GM23248 (cell line): Measurements from ENCODE around the gene MAK. TPM values are rescaled to one million over a fixed set of nuclear protein-coding genes. Genes with fewer than 3 reads are reported as not detected.

Source experiments
- DNase-seq: peaks from one replicate; pipeline ENCODE4 v3.0.0-alpha.2; 2015
- H2AFZ ChIP-seq: fragments of 200-600 bp; sonication (generic); 2 replicates; pipeline ENCODE4 v1.6.1; 2016; ENCODE audit warnings: antibody characterized with exemption
- H3F3A ChIP-seq: fragments of 200-600 bp; sonication (generic); 2 replicates; pipeline ENCODE4 v1.6.1; 2016; ENCODE audit warnings: mild to moderate bottlenecking, antibody characterized with exemption, mixed run types; ENCODE audit not compliant: insufficient read depth
- H3K27ac ChIP-seq: fragments of 200-600 bp; sonication (generic); 2 replicates; pipeline ENCODE4 v1.5.1; 2016; ENCODE audit warnings: mild to moderate bottlenecking
- H3K27me3 ChIP-seq: fragments of 200-600 bp; sonication (generic); replicated peaks from 2 replicates; pipeline ENCODE4 v1.6.1; 2016; ENCODE audit warnings: mild to moderate bottlenecking; ENCODE audit not compliant: insufficient read depth
- H3K36me3 ChIP-seq: fragments of 200-600 bp; sonication (generic); 2 replicates; pipeline ENCODE4 v1.6.1; 2016; ENCODE audit warnings: low read depth, mild to moderate bottlenecking
- H3K4me1 ChIP-seq: fragments of 200-600 bp; sonication (generic); 2 replicates; pipeline ENCODE4 v1.6.1; 2016; ENCODE audit warnings: mild to moderate bottlenecking; ENCODE audit not compliant: insufficient read depth
- H3K4me2 ChIP-seq: fragments of 200-600 bp; sonication (generic); one replicate; pipeline ENCODE4 v1.6.1; 2016; ENCODE audit warnings: mild to moderate bottlenecking; ENCODE audit not compliant: unreplicated experiment
- H3K4me3 ChIP-seq: fragments of 200-600 bp; sonication (generic); 2 replicates; pipeline ENCODE4 v1.5.1; 2016; ENCODE audit warnings: mild to moderate bottlenecking
- H3K79me2 ChIP-seq: fragments of 200-600 bp; sonication (generic); 2 replicates; pipeline ENCODE4 v1.6.1; 2016; ENCODE audit warnings: mild to moderate bottlenecking; ENCODE audit not compliant: insufficient read depth
- H3K9ac ChIP-seq: fragments of 200-600 bp; sonication (generic); 2 replicates; pipeline ENCODE4 v1.6.1; 2016; ENCODE audit warnings: mild to moderate bottlenecking
- H3K9me2 ChIP-seq: fragments of 200-600 bp; sonication (generic); 2 replicates; pipeline ENCODE4 v1.6.1; 2016; ENCODE audit warnings: mixed run types, mild to moderate bottlenecking, moderate library complexity; ENCODE audit not compliant: insufficient read depth
- H3K9me3 ChIP-seq: fragments of 200-600 bp; sonication (generic); one replicate; pipeline ENCODE4 v1.6.1; 2017; ENCODE audit warnings: low read depth
- H4K20me1 ChIP-seq: fragments of 200-600 bp; sonication (generic); 2 replicates; pipeline ENCODE4 v1.6.0; 2016; ENCODE audit not compliant: insufficient read depth
- EZH2 ChIP-seq: fragments of 200-600 bp; sonication (generic); IDR thresholded peaks from 2 replicates; pipeline ENCODE4 v1.6.1; 2018; ENCODE audit warnings: antibody characterized with exemption, mild to moderate bottlenecking; ENCODE audit not compliant: insufficient read depth, poor library complexity, severe bottlenecking
- EZH2phosphoT487 ChIP-seq: fragments of 200-600 bp; sonication (generic); IDR thresholded peaks from 2 replicates; pipeline ENCODE4 v1.6.1; 2018; ENCODE audit warnings: antibody characterized with exemption, moderate library complexity, mild to moderate bottlenecking, low read depth; ENCODE audit not compliant: insufficient read depth
- WGBS, 2 experiments: methylation state at CpG; one replicate each; pipeline ENCODE4 v1.1.6; 2015 to 2017; ENCODE audit warnings: low lambda C conversion rate in 2 of 2, low coverage in 1 of 2; ENCODE audit errors: missing lambda C conversion rate in 2 of 2; 5-methylcytosine and 5-hydroxymethylcytosine counted together
- in situ Hi-C: fragments of 300-500 bp; cut with MboI; formaldehyde crosslinking; loops from 2 replicates; pipeline ENCODE4 v1.15.0; 2020
- polyA plus RNA-seq: library from polyadenylated mRNA; unstranded; fragments of >200 nt; fragmentation: Nextera tagmentation; extraction: Ambion mirVana; gene quantifications from 2 replicates; pipeline ENCODE4 v1.2.1, GENCODE V29; 2016
- total RNA-seq: library from RNA; depleted of rRNA; stranded (reverse); fragments of >200 nt; shearing (Covaris generic); gene quantifications from 2 replicates; pipeline ENCODE4 v1.2.3, GENCODE V29; 2014

Gene MAK
- total and polyA plus RNA-seq, 2 experiments from 2014 or later = 0.14 TPM; not detected in 1

- peaks cover 3% of the 10 kb centered on the region; the same call in 1 of the 2 replicates for H3K36me3 ChIP-seq
- no peak overlapping the region for H3K4me3 ChIP-seq
- H3K79me2 ChIP-seq = no peaks in the 10 kb centered on the region
- no peaks in the 10 kb centered on the region for H4K20me1 ChIP-seq
- no peaks in the 10 kb centered on the region for H3K9me2 ChIP-seq
- H3K4me1 ChIP-seq = no peaks in the 10 kb centered on the region
- H3K4me2 ChIP-seq = no peak overlapping the region
- TF ChIP-seq EZH2 (no peak), EZH2phosphoT487 (no peak)
- no peak overlapping the region for H2AFZ ChIP-seq
- no peaks in the 10 kb centered on the region for H3F3A ChIP-seq
- H3K9ac ChIP-seq = no peak overlapping the region
- no peak overlapping the region for H3K27ac ChIP-seq
- H3K27me3 ChIP-seq = no peaks in the 10 kb centered on the region
- 88 to 93% methylated on average over 3 of the region's 3 CpGs for WGBS, 2 experiments
- DNase-seq = no peak
- in situ Hi-C loops = no loop called here
- no peaks in the 10 kb centered on the region for H3K9me3 ChIP-seq
Measured at GRCh38 chr6:10778230-10778629, 60.1 kb downstream of the MAK start.

- H3F3A ChIP-seq = no peaks in the 10 kb centered on the region
Measured at GRCh38 chr6:10771371-10771894, 66.9 kb downstream of the MAK start.

GRCh38 chr6:10769419-10769818, 68.9 kb downstream of the MAK start:
- no peak for DNase-seq
- H3K9me3 ChIP-seq = no peaks in the 10 kb centered on the region
- WGBS, 2 experiments = 94 to 95% methylated on average over 3 of the region's 3 CpGs
- H3K36me3 ChIP-seq = peaks cover 7% of the 10 kb centered on the region; the same call in 1 of the 2 replicates
- H3F3A ChIP-seq = no peaks in the 10 kb centered on the region
- H3K9ac ChIP-seq = no peak overlapping the region
- H3K4me3 ChIP-seq = no peak overlapping the region
- no peaks in the 10 kb centered on the region for H3K9me2 ChIP-seq
- no peak overlapping the region for H2AFZ ChIP-seq
- in situ Hi-C loops = no loop called here
- H3K27me3 ChIP-seq = no peaks in the 10 kb centered on the region
- H3K4me2 ChIP-seq = no peak overlapping the region
- no peaks in the 10 kb centered on the region for H3K4me1 ChIP-seq
- no peaks in the 10 kb centered on the region for H3K79me2 ChIP-seq
- H4K20me1 ChIP-seq = no peaks in the 10 kb centered on the region
- TF ChIP-seq EZH2phosphoT487 (no peak), EZH2 (no peak)
- no peak overlapping the region for H3K27ac ChIP-seq

More at GRCh38 chr6:10771371-10771894, 66.9 kb downstream of the MAK start:
- Histone ChIP-seq H3K9me3 (no peaks in the 10 kb centered on the region), H3K79me2 (no peaks in the 10 kb centered on the region), H3K27me3 (no peaks in the 10 kb centered on the region), H3K4me1 (no peaks in the 10 kb centered on the region), H3K4me2 (no peak overlapping the region), H3K36me3 (peaks cover 7% of the 10 kb centered on the region; the same call in 1 of the 2 replicates), H3K9ac (no peak overlapping the region), H3K9me2 (no peaks in the 10 kb centered on the region), H4K20me1 (no peaks in the 10 kb centered on the region), H3K27ac (no peak overlapping the region), H3K4me3 (no peak overlapping the region), H2AFZ (no peak overlapping the region)
- DNase-seq = no peak
- TF ChIP-seq EZH2 (no peak), EZH2phosphoT487 (no peak)
- in situ Hi-C loops = no loop called here
- WGBS, 2 experiments = 80 to 81% methylated on average over 12 of the region's 12 CpGs

- no peak for TF ChIP-seq EZH2
- TF ChIP-seq EZH2phosphoT487 = no peak
- no peaks in the 10 kb centered on the region for H3K27me3 ChIP-seq
- no peak overlapping the region for H2AFZ ChIP-seq
- no peak overlapping the region for H3K9ac ChIP-seq
- H3K9me2 ChIP-seq = no peaks in the 10 kb centered on the region
- H3K36me3 ChIP-seq = no peaks in the 10 kb centered on the region
- no peaks in the 10 kb centered on the region for H4K20me1 ChIP-seq
- peak; percentile 43 for DNase-seq
- H3K9me3 ChIP-seq = no peaks in the 10 kb centered on the region
- in situ Hi-C loops = no loop called here
- H3K27ac ChIP-seq = no peak overlapping the region
- peaks cover 14% of the 10 kb centered on the region; the same call in 1 of the 2 replicates for H3K79me2 ChIP-seq
- no peak overlapping the region for H3K4me2 ChIP-seq
- H3K4me3 ChIP-seq = no peak overlapping the region
- peaks cover 17% of the 10 kb centered on the region for H3K4me1 ChIP-seq
- H3F3A ChIP-seq = peaks cover 35% of the 10 kb centered on the region
- 85 to 86% methylated on average over 2 of the region's 2 CpGs for WGBS, 2 experiments
Measured at GRCh38 chr6:10763006-10763405, 75.3 kb downstream of the MAK start.
